ENCODE data around the gene PRX. TPM values are rescaled to one million over a fixed set of nuclear protein-coding genes. Genes with fewer than 3 reads are reported as not detected.

Gene PRX
- total RNA-seq, 1 experiment from 2014 or later = 4.8 TPM

DNA sequence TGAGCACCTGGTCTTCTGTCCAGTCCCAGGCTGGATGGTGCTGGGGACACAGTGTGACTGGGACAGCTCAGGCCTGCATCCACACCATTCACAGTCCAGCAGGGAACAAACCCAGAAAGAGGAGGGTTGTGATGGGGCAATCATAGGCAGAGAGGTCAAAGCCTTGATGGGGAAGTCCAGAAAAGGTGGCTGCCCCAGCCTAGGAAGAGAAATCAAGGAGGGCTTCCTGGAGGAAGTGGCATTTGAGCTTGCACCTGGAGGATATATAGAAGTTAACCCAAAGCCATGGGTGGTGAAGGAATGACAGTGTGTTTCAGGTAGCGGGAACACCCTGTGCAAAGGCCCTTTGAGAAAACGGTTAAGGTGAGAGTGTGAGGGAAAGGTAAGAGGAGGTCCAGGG is 2.6 kb upstream of the PRX start:
- BruUV-seq (replicated peaks) = no TSS peak
- H3K27me3 ChIP-seq (ENCODE audit: insufficient read depth, low read length) = no peaks in the 10 kb centered on the region
- H4K20me1 ChIP-seq (ENCODE audit: insufficient read depth) = no peaks in the 10 kb centered on the region
- no peak for DNase-seq (ENCODE audit: low read depth, low spot score)
- no peak overlapping the region for H3K4me3 ChIP-seq (replicated peaks in 1 of 2; ENCODE audit: low read depth in 1 of 2, low read length in 2 of 2)
- intact Hi-C loops (cut with micrococcal nuclease) = no loop called here
- peak overlapping the region; percentile 84 for H3K4me2 ChIP-seq (ENCODE audit: low read length)
- ChIA-PET CTCF (no interaction called here), RAD21 (ENCODE audit: low non-redundant PET in 1 of 2, low total read pairs in 2 of 2, uncharacterized antibody in 2 of 2, unreplicated experiment in 2 of 2) (interaction anchor here in 1 of 2 experiments (0.6 kb wide), 1 partner anchor 14 kb away, joined by 3 read pairs; no protein-coding TSS in a partner anchor), POLR2A (interaction anchor here (4.7 kb wide), 1 partner anchor 11 kb away, joined by 23 read pairs; the partner anchor contains the start of gene SERTAD1)
- H3K9ac ChIP-seq (ENCODE audit: low read length) = peak overlapping the region; percentile 37; the same call in 1 of the 2 replicates
- no peaks in the 10 kb centered on the region for H3K9me3 ChIP-seq (ENCODE audit: control insufficient read depth in 1 of 2, insufficient read depth in 1 of 2, low read depth in 1 of 2, low read length in 2 of 2)
- peak overlapping the region; percentile 68 for H3K27ac ChIP-seq (ENCODE audit: low read depth, low read length)
- H3K79me2 ChIP-seq (ENCODE audit: insufficient read depth, low read length) = no peaks in the 10 kb centered on the region
- TF ChIP-seq EGR1 (IDR thresholded peaks at IDR 0.05; ENCODE audit: low read depth) (no peak), SP1 (IDR thresholded peaks at IDR 0.05; ENCODE audit: low read depth) (no peak), ZNF274 (IDR thresholded peaks at IDR 0.05; ENCODE audit: low read depth, low read length) (no peak), POLR2A (IDR thresholded peaks at IDR 0.05; ENCODE audit: borderline replicate concordance, extremely low read depth, insufficient read depth, insufficient read length) (no peak), SIN3A (IDR thresholded peaks at IDR 0.05; ENCODE audit: low read depth) (no peak), EZH2phosphoT487 (IDR thresholded peaks at IDR 0.05; ENCODE audit: borderline replicate concordance) (no peak), JUND (IDR thresholded peaks at IDR 0.05) (no peak), ELF1 (IDR thresholded peaks at IDR 0.05; ENCODE audit: borderline replicate concordance, low read depth) (no peak), FOSL1 (IDR thresholded peaks at IDR 0.05; ENCODE audit: low read depth) (no peak), EZH2 (IDR thresholded peaks at IDR 0.05) (no peak), CBX3 (IDR thresholded peaks at IDR 0.05; ENCODE audit: low read depth) (no peak), POLR2AphosphoS5 (IDR thresholded peaks at IDR 0.05; ENCODE audit: low read depth, low read length) (no peak), ZFX (IDR thresholded peaks at IDR 0.05) (no peak)
- TF ChIP-seq, protein P1, sequence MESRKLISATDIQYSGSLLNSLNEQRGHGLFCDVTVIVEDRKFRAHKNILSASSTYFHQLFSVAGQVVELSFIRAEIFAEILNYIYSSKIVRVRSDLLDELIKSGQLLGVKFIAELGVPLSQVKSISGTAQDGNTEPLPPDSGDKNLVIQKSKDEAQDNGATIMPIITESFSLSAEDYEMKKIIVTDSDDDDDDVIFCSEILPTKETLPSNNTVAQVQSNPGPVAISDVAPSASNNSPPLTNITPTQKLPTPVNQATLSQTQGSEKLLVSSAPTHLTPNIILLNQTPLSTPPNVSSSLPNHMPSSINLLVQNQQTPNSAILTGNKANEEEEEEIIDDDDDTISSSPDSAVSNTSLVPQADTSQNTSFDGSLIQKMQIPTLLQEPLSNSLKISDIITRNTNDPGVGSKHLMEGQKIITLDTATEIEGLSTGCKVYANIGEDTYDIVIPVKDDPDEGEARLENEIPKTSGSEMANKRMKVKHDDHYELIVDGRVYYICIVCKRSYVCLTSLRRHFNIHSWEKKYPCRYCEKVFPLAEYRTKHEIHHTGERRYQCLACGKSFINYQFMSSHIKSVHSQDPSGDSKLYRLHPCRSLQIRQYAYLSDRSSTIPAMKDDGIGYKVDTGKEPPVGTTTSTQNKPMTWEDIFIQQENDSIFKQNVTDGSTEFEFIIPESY (IDR thresholded peaks at IDR 0.05; ENCODE audit: extremely low read depth, insufficient replicate concordance, low read length) = no peak
- TF ChIP-seq, protein P2, sequence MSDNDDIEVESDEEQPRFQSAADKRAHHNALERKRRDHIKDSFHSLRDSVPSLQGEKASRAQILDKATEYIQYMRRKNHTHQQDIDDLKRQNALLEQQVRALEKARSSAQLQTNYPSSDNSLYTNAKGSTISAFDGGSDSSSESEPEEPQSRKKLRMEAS (IDR thresholded peaks at IDR 0.05) = no peak
- TF ChIP-seq, protein P3, sequence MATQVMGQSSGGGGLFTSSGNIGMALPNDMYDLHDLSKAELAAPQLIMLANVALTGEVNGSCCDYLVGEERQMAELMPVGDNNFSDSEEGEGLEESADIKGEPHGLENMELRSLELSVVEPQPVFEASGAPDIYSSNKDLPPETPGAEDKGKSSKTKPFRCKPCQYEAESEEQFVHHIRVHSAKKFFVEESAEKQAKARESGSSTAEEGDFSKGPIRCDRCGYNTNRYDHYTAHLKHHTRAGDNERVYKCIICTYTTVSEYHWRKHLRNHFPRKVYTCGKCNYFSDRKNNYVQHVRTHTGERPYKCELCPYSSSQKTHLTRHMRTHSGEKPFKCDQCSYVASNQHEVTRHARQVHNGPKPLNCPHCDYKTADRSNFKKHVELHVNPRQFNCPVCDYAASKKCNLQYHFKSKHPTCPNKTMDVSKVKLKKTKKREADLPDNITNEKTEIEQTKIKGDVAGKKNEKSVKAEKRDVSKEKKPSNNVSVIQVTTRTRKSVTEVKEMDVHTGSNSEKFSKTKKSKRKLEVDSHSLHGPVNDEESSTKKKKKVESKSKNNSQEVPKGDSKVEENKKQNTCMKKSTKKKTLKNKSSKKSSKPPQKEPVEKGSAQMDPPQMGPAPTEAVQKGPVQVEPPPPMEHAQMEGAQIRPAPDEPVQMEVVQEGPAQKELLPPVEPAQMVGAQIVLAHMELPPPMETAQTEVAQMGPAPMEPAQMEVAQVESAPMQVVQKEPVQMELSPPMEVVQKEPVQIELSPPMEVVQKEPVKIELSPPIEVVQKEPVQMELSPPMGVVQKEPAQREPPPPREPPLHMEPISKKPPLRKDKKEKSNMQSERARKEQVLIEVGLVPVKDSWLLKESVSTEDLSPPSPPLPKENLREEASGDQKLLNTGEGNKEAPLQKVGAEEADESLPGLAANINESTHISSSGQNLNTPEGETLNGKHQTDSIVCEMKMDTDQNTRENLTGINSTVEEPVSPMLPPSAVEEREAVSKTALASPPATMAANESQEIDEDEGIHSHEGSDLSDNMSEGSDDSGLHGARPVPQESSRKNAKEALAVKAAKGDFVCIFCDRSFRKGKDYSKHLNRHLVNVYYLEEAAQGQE (IDR thresholded peaks at IDR 0.05; ENCODE audit: low read depth) = no peak
- H3K4me1 ChIP-seq (ENCODE audit: control insufficient read depth in 1 of 2, insufficient read depth in 2 of 2, low read length in 2 of 2) = peaks cover 45 to 79% of the 10 kb centered on the region in 2 experiments
- no peak for ATAC-seq
- H3K9me2 ChIP-seq (ENCODE audit: insufficient read depth) = no peaks in the 10 kb centered on the region
- no peak overlapping the region for H2AFZ ChIP-seq (ENCODE audit: low read depth, low read length, poor library complexity, severe bottlenecking)
- no peaks in the 10 kb centered on the region for H3K36me3 ChIP-seq (ENCODE audit: control insufficient read depth in 1 of 2, insufficient read depth in 2 of 2, low read length in 2 of 2)
